Measurements from ENCODE around the gene DNAJB13. TPM values are rescaled to one million over a fixed set of nuclear protein-coding genes. Genes with fewer than 3 reads are reported as not detected.

The DNAJB13 gene
- total RNA-seq, 2 donors from 2014 or later, result 1.8 TPM; not detected in 1

- Histone ChIP-seq H3K9me3 (no peaks in the 10 kb centered on the region), H3K4me1 (ENCODE audit: control insufficient read depth in 1 of 2, low read depth in 2 of 2) (peaks cover 3 to 7% of the 10 kb centered on the region in 2 donors), H3K27ac (no peak overlapping the region), H3K27me3 (replicated peaks; ENCODE audit: insufficient read depth) (no peaks in the 10 kb centered on the region), H3K36me3 (no peaks in the 10 kb centered on the region), H3K4me3 (no peak overlapping the region)
- DNase-seq (ENCODE audit: low spot score) (no peak), ATAC-seq (ENCODE audit: insufficient number of reproducible peaks, low FRiP score, low read depth) (no peak)
- TF ChIP-seq CTCF (IDR thresholded peaks at IDR 0.05), result no peak
Measured at GRCh38 chr11:73942010-73942409, 8.8 kb upstream of the DNAJB13 start.

DNA sequence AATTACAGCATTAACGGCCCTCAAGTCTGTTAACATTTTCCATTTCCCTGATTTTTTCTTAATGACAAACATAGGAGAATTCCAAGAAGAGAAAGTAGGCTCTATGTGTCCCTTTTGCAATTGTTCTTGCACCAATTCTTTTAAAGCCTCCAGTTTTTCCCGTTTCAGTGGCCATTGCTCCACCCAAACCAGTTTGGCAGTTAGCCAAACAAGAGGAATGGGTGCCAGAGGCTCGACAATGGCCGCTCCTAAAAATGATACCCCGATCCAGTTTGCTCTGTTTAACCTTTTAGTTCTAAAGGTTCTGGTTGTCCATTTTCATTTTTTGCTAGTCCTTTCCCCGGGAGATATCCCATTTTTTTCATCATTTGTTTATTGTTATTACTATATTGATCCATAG, 6.7 kb upstream of the DNAJB13 start:
- Histone ChIP-seq H3K4me1 (ENCODE audit: control insufficient read depth in 1 of 2, low read depth in 2 of 2) (peaks cover 3 to 7% of the 10 kb centered on the region in 2 donors), H3K4me3 (no peak overlapping the region), H3K27ac (no peak overlapping the region), H3K36me3 (no peaks in the 10 kb centered on the region), H3K9me3 (no peaks in the 10 kb centered on the region), H3K27me3 (replicated peaks; ENCODE audit: insufficient read depth) (no peaks in the 10 kb centered on the region)
- no peak for TF ChIP-seq CTCF (IDR thresholded peaks at IDR 0.05)
- no peak for ATAC-seq (ENCODE audit: insufficient number of reproducible peaks, low FRiP score, low read depth)
- DNase-seq (ENCODE audit: low spot score), result no peak

GRCh38 chr11:73944901-73945300, 5.9 kb upstream of the DNAJB13 start:
- H3K9me3 ChIP-seq, result no peaks in the 10 kb centered on the region
- peaks cover 3 to 7% of the 10 kb centered on the region in 2 donors for H3K4me1 ChIP-seq (ENCODE audit: control insufficient read depth in 1 of 2, low read depth in 2 of 2)
- ATAC-seq (ENCODE audit: insufficient number of reproducible peaks, low FRiP score, low read depth) (no peak), DNase-seq (ENCODE audit: low spot score) (no peak)
- H3K27me3 ChIP-seq (replicated peaks; ENCODE audit: insufficient read depth), result no peaks in the 10 kb centered on the region
- TF ChIP-seq CTCF (IDR thresholded peaks at IDR 0.05), result no peak
- no peaks in the 10 kb centered on the region for H3K36me3 ChIP-seq
- H3K27ac ChIP-seq, result no peak overlapping the region
- H3K4me3 ChIP-seq, result no peak overlapping the region

- no peaks in the 10 kb centered on the region for H3K27me3 ChIP-seq (replicated peaks; ENCODE audit: insufficient read depth)
- no peak overlapping the region for H3K4me3 ChIP-seq
- ATAC-seq (ENCODE audit: insufficient number of reproducible peaks, low FRiP score, low read depth) (no peak), DNase-seq (ENCODE audit: low spot score) (no peak)
- no peaks in the 10 kb centered on the region for H3K9me3 ChIP-seq
- H3K4me1 ChIP-seq (ENCODE audit: control insufficient read depth in 1 of 2, low read depth in 2 of 2), result peaks cover 3 to 5% of the 10 kb centered on the region in 2 donors
- TF ChIP-seq CTCF (IDR thresholded peaks at IDR 0.05), result no peak
- H3K27ac ChIP-seq, result no peak overlapping the region
- no peaks in the 10 kb centered on the region for H3K36me3 ChIP-seq
Measured at GRCh38 chr11:73945396-73945795, 5.4 kb upstream of the DNAJB13 start.

DNA sequence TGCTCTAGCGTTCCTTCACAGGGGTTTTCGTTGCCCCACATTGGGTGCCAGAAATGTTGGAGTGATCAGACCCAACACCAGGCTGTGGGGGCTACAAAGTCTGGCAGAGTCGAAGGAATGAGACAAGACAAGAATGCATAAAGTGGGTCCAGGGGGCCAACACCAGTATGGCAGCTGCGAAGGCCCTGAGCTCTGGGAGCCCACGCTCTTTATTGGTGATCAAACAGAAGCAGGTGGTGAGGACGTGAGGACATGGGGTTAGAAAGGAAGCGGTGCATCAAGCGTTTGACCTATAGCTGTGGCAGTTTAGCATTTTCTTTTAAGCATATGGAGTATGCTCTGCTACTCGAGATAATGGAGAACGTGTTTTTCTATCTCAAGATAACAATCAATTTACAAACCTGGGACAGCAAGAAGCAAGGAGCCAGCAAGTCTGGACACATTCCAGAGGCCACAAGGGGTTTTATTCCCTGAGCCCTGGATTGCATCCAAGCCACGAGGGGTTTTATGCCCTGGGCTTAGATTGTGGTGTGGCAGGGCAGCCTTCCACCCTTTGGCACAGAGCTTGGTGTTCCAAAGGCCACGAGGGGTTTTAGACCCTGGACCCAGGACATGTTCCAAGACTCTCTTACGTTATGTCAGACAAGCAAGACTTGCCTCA, 3.9 kb upstream of the DNAJB13 start:
- Histone ChIP-seq H3K27ac (no peak overlapping the region), H3K36me3 (no peaks in the 10 kb centered on the region), H3K4me3 (no peak overlapping the region), H3K9me3 (no peaks in the 10 kb centered on the region), H3K4me1 (ENCODE audit: control insufficient read depth in 1 of 2, low read depth in 2 of 2) (no peaks in the 10 kb centered on the region), H3K27me3 (replicated peaks; ENCODE audit: insufficient read depth) (no peaks in the 10 kb centered on the region)
- no peak for TF ChIP-seq CTCF (IDR thresholded peaks at IDR 0.05)
- ATAC-seq (ENCODE audit: insufficient number of reproducible peaks, low FRiP score, low read depth), result no peak
- no peak for DNase-seq (ENCODE audit: low spot score)
